ENCODE measurements around the gene CHST1. TPM values are rescaled to one million over a fixed set of nuclear protein-coding genes. Genes with fewer than 3 reads are reported as not detected.

Gene CHST1
- total RNA-seq, 2 donors from 2014 or later = 0.54 to 0.58 TPM

GRCh38 chr11:45646275-45646927 lies 19.0 kb downstream of the CHST1 start:
- Histone ChIP-seq H3K36me3 (no peaks in the 10 kb centered on the region), H3K4me1 (no peaks in the 10 kb centered on the region), H3K27me3 (no peaks in the 10 kb centered on the region), H3K9ac (ENCODE audit: low read depth in 2 of 2, low read length in 2 of 2) (no peak overlapping the region), H3K27ac (no peak overlapping the region), H3K9me3 (no peaks in the 10 kb centered on the region), H3K4me3 (no peak overlapping the region)
- intact Hi-C loops (cut with DNase I) = no loop called here
- no peak for TF ChIP-seq CTCF (IDR thresholded peaks at IDR 0.05)
- no peak for DNase-seq

GRCh38 chr11:45644981-45645889 lies 20.2 kb downstream of the CHST1 start:
- H3K4me1 ChIP-seq = no peaks in the 10 kb centered on the region
- H3K36me3 ChIP-seq = no peaks in the 10 kb centered on the region
- intact Hi-C loops (cut with DNase I) = no loop called here
- no peak overlapping the region for H3K4me3 ChIP-seq
- no peak for TF ChIP-seq CTCF (IDR thresholded peaks at IDR 0.05)
- H3K27ac ChIP-seq = no peak overlapping the region
- no peaks in the 10 kb centered on the region for H3K27me3 ChIP-seq
- DNase-seq = no peak
- no peaks in the 10 kb centered on the region for H3K9me3 ChIP-seq
- no peak overlapping the region for H3K9ac ChIP-seq (ENCODE audit: low read depth in 2 of 2, low read length in 2 of 2)

- TF ChIP-seq CTCF (IDR thresholded peaks at IDR 0.05) = no peak
- Histone ChIP-seq H3K4me1 (no peaks in the 10 kb centered on the region), H3K4me3 (no peak overlapping the region), H3K36me3 (no peaks in the 10 kb centered on the region), H3K9me3 (no peaks in the 10 kb centered on the region), H3K9ac (ENCODE audit: low read depth in 2 of 2, low read length in 2 of 2) (no peak overlapping the region), H3K27ac (no peak overlapping the region), H3K27me3 (no peaks in the 10 kb centered on the region)
- intact Hi-C loops (cut with DNase I) = no loop called here
- DNase-seq = no peak
Observed at GRCh38 chr11:45643598-45644260, 21.7 kb downstream of the CHST1 start.

GRCh38 chr11:45641961-45642360 lies 23.5 kb downstream of the CHST1 start:
- no peak for TF ChIP-seq CTCF (IDR thresholded peaks at IDR 0.05)
- DNase-seq = no peak
- intact Hi-C loops (cut with DNase I) = no loop called here
- Histone ChIP-seq H3K36me3 (no peaks in the 10 kb centered on the region), H3K9ac (ENCODE audit: low read depth in 2 of 2, low read length in 2 of 2) (no peak overlapping the region), H3K27ac (no peak overlapping the region), H3K4me1 (no peaks in the 10 kb centered on the region), H3K4me3 (no peak overlapping the region), H3K9me3 (no peaks in the 10 kb centered on the region), H3K27me3 (no peaks in the 10 kb centered on the region)

- no peak overlapping the region for H3K4me3 ChIP-seq
- H3K9ac ChIP-seq (ENCODE audit: low read depth in 2 of 2, low read length in 2 of 2) = no peak overlapping the region
- no peaks in the 10 kb centered on the region for H3K9me3 ChIP-seq
- H3K27ac ChIP-seq = no peak overlapping the region
- intact Hi-C loops (cut with DNase I) = no loop called here
- no peak for DNase-seq
- H3K36me3 ChIP-seq = no peaks in the 10 kb centered on the region
- no peak for TF ChIP-seq CTCF (IDR thresholded peaks at IDR 0.05)
- no peaks in the 10 kb centered on the region for H3K27me3 ChIP-seq
- no peaks in the 10 kb centered on the region for H3K4me1 ChIP-seq
Observed at GRCh38 chr11:45638051-45638450, 27.4 kb downstream of the CHST1 start.

Data from colonic mucosa (tissue), 4 donors.